HG03460 (cell line): ENCODE measurements around the gene KL.

ENCODE experiments used
- ATAC-seq: cut with Tn5 transposase; IDR thresholded peaks from one replicate; pipeline ENCODE4 v1.9.1; 2021; ENCODE audit not compliant: unreplicated experiment

Gene KL

DNA sequence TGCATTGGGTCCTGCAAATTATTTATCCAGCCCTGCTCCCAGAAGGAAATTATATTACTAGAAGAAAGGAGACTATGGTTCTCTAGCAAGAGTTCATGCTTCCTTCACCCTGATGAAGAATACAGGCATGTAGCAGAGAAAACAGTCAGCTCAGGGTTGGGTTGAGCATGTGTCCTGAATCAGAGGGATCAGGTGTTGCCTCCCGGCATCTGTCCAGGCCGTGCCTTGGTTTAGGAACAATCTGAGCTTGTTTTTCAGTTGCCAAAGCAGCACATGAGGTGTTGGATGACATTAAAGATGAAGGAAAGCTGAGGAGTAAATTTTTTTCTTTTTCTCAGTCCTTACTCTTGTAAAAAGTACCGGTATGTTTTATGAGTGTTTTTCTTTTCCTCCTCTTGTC, 62.0 kb downstream of the KL start:
- ATAC-seq, result no peak

- ATAC-seq, result no peak
Observed at GRCh38 chr13:33079960-33080359, 63.7 kb downstream of the KL start.

DNA sequence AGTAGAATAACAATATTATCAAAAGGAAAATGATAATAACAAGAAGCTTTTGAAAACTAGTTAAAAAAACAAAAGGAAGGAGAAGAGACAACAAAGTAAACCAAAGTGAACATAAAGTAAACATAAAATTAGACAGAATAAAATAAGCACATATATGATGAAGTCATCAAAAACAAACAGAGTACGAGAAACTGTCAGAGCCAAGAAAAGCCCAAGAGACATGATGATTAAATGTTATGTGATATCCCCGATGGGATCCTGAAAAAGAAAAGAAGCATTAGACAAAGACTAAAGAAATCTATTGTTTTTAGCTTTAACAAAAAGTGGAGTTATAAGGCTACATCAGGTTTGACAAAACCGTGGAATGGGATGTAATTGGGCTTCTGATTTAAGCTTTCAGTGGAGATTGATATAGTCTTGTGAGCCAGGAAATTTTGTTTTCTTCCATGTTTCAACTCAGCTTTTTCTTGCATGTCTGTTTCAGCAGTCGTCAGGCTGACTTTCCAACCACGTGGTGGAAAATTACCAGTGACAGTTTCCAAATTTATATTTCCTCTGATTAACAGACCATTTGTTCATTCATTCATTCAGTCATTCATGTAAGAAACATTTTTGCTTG, 64.9 kb downstream of the KL start:
- no peak for ATAC-seq

DNA sequence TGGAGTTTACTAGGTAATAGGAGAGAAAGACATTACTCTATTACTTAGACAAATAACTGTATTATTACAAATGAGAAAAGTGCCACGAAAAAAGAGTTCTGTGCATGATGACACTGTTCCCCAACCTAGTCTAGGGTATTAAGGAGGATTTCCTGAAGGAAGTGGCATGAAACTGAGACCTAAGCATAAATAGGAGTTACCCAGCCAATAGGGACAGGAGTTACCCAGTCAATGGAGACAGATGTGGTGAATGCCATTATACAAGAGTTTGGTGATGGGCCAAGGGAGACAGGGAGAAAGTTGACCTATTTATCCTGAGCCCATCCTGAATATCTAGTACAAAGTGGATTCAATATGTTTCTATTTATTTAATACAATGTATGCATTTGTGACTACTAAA, 65.4 kb downstream of the KL start:
- no peak for ATAC-seq

- ATAC-seq, result no peak
Observed at GRCh38 chr13:33083054-33083453, 66.8 kb downstream of the KL start.

GRCh38 chr13:33087091-33087490, 70.9 kb downstream of the KL start:
- ATAC-seq, result no peak

- ATAC-seq, result no peak
Observed at GRCh38 chr13:33087790-33088189, 71.6 kb downstream of the KL start.

DNA sequence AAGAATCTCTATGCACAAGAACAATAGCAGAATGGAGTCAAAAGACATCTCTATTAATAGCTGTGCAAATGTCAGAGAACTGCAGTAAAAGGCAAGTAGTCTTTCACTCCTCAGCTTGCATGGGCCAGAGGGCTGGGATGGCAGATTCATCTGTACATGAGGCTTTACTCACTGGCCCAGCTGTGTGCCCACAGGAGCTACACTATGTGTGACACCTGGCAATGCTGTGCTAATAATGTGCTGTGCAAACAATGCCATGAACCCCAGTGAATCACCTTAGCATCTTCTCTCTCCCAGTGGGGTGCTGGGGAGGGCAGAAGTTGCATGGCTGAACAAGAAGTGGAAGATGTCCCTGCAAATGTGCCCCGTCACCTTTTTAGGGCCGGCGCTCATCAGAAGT, 73.1 kb downstream of the KL start:
- ATAC-seq, result no peak

DNA sequence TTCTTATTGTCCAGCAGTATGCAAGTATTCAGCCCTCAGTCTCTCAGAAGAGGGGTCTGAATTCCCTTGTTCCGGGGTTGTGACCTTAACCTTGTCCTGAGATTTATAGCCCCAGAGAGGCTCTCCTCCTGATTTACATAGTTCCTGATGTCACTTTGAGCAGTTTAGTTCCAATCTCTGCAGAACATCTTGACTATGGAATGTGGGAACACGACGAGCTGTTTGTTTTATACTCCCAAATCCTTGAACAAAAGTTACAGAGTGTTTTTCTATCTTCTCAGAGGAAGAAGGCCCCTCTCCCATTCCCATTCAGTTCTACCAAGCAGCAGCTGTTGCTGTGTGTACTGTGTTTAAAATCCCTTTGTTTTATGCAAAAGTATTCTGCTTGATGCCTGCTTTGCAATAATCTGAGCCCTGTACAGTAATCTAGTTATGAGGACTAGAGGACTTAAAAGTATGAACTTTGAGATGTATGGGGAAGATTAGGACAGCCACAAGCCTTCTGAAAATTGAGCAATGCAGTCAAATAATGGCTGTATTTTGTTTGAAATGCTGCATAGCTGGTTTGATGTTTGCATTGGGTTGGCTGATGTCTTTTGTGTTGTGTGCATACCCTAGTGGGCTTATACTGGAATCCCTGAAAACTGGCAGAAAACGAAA, 74.7 kb downstream of the KL start:
- no peak for ATAC-seq

- ATAC-seq, result no peak
Observed at GRCh38 chr13:33091415-33091774, 75.2 kb downstream of the KL start.

DNA sequence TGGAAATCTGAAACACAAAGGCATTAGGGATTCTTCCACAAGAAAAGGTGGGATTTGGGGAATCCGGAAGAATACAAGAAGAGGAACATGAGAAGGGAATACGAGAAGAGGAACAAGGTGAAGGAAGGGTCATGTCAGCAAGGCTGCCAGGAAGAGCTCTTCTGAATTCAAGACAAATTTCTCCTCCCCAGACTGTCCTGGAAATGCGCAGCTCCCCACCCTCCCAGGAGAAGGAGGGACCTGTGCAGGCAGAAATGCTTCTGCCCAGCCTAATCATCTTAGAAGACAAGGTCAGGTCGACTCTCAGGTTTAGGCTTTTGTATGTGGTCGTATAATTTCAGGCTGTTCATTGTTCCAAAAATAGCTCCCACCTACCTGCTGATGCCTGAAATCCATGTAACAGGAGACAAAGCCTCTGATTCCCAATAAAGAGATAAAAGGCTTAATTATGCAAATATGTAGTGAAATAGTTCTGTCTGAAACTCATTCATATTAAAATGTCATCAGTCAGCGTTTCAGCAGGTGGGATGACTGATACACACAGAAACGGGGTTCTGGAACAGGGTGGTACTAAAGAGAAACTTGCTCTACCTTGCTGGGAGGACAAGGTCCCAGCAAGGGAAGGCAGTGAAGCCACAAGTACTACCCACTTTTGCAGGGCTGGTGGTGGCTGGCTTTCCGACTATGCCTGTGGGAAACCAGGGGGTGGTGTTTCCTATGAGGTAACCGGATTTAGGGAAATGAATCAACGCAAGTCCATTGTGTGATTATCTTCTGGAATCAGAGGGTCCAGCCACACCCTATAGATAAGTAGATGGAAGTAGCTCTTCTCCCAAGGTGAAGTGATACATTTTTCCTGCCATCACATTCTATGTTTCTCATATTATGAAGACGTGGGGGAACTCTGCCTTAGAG, 76.1 kb downstream of the KL start:
- ATAC-seq, result no peak

DNA sequence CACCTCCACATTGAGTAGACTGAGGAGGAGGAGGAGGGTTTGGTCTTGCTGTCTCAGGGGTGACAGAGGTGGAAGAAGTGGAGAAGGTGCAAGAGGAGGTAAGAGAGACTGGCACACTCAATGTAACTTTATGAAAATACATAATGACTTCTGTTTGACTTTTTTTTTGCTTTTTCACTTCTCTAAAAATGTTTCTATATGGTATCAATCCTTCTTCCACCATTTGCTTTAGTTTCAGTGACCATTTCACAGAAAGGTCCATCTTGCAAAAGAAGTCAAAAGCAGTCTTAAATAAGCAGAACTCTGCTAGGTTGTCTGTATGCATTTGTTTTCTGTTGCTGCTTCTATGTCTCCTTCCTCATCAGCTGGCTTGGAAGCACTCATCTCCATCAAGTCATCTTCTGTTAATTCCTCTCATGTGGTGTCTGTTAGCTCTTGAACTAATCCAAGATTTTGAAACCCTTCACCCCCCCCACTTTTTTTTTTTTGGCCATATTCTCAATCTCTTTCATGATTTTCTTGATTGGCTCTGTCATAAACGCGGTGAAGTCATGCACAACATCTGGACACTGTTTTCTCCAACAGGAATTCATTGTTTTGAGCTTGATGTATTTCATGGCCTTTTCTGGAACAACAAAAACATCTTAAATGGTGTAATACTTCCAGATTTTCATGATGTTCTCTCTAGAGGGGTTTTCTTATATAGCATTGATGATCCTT, 80.8 kb downstream of the KL start:
- no peak for ATAC-seq

DNA sequence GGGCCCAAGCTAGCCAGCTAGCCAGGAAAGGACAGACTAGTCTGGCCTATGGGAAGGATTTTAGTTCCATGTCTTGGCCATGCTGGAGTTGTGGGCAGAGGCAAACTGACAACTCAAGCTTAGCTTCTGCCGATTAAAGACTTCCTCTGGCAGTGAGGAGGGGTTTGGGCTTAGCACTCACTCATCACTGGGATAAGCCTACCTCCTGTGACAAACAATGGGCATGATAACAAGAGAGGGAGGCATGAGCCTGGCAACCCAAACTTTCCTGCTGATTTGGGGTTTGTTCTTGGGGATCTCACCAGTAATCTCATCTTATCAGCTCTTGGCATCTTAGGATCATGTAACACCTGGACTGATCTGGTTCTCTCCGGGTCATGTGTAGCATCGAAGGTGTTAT, 83.6 kb downstream of the KL start:
- no peak for ATAC-seq

GRCh38 chr13:33100886-33101285, 84.7 kb downstream of the KL start:
- no peak for ATAC-seq

- ATAC-seq, result no peak
Observed at GRCh38 chr13:33101835-33102234, 85.6 kb downstream of the KL start.

GRCh38 chr13:33103457-33103856, 87.2 kb downstream of the KL start:
- ATAC-seq, result no peak

- ATAC-seq, result no peak
Observed at GRCh38 chr13:33105387-33106005, 89.3 kb downstream of the KL start.

GRCh38 chr13:33106656-33107360, 90.6 kb downstream of the KL start:
- ATAC-seq, result no peak

DNA sequence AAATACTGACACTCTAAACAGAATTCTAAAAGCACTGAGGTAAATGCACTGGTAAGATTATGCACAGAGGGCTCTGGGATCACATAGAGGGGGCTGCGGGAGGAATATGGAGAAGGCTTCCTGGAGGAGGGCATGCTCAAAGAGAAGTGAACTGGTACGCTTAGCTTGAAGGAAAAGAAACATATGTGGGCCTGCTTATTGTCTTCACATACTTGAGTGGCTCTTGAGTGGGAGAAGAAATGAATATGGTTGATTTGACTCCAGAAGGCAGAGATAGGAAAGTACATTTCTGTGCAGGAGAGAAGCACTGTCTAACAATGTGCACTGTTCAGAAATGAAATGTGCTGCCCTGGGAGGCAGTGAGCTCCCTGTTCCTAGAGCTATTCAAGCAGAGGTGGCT, 91.1 kb downstream of the KL start:
- no peak for ATAC-seq

DNA sequence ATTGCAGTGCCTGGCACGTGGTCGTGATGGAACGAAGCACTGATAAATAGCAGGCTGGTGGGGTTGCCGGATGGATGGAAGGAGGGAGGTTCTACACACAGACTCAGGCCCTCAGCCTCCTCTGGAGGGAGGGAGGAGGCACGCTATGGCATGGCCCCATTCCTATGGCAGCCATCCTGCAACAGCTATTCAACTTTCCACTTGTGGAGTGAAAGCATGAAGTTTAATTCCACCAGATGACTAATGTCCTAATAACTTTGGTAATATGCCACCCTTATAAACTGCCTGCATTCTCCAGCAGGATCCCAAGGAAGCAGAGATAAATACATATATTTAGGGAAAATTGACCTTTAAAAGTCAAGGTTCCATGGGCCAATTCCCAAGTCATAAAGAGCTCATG, 92.4 kb downstream of the KL start:
- no peak for ATAC-seq
